Measurements from ENCODE around the gene MUS81. TPM values are rescaled to one million over a fixed set of nuclear protein-coding genes. Genes with fewer than 3 reads are reported as not detected.

Gene MUS81
- total and polyA plus RNA-seq, 7 donors = 28.0 to 55.3 (median 32.8) TPM

DNA sequence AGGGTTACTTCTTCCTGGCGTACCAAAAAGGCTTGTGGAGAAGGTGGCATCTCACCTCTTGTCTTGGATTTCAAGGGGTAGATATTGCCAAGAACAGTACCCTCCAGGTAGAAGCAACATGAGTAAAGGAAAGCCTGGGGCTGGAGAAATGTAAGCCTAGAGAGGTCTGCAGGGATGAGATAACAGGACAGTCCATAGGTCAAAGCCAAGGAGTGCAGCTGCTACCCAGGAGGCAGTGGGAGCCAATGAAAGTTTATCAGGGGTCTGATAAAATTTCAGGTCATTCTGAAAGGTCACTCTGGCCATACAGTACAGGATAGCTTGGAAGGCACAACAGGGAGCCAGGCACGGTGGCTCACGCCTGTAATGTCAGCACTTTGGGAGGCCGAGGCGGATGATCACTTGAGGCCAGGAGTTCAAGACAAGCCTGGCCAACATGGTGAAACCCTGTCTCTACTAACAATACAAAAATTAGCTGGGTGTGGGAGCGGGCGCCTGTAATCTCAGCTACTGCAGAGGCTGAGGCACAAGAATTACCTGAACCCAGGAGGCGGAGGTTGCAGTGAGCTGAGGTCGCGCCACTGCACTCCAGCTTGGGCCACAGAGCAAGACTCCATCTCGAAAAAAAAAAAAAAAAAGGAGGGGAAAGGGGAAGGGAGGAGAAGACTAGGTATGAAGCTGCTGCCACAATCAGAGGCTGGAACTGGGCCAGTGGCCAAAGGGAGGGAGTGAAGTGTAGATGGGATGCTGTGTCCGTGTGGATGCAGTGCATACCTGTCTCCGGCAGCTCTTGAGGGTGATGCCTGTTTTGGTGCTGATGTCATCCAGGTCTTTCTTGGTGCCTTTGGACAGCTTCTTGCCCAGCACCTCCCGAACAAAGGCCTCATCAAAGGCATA lies 26.8 kb downstream of the MUS81 start:
- Histone ChIP-seq H3K27me3 (ENCODE audit: insufficient read depth in 3 of 3, low read length in 2 of 3) (no peaks in the 10 kb centered on the region), H3K4me1 (peaks cover 22% of the 10 kb centered on the region)

DNA sequence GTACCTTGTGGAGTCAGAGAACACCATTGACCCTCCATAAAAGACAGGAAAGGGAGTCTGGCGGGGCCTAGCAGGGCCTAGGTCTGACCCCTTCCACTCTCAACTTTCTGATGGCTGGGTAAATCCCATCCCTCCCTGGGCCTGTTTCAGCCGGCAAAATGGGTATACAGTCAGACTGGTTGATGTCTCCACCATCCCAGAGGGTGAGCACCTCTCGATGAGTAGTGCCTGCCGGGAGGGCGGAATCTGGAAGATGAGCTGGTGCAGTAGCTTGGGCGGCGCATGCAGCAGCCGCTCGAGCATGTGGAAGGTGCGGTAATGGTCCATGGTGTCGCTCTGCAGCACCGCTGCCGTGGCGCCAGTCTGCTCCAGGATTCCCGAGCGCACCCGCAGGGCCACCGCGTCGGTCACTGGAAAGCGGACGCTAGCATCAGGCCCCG lies 27.5 kb downstream of the MUS81 start:
- ATAC-seq = no peak
- intact Hi-C loops (cut with DNase I) = loop anchor here (1.0 to 5.0 kb wide), 4 partner anchors 27 to 101 kb away; partner anchors contain the start of genes SART1 (in 2 of the 2), C11orf68 (in 1 of the 2), DRAP1 (in 1 of the 2) and MUS81 (in 1 of the 2)
- Histone ChIP-seq H3K9me3 (no peaks in the 10 kb centered on the region), H3K4me1 (peaks cover 26% of the 10 kb centered on the region), H3K27ac (peak overlapping the region; percentile 97), H3K27me3 (ENCODE audit: insufficient read depth in 3 of 3, low read length in 2 of 3) (no peaks in the 10 kb centered on the region), H3K36me3 (ENCODE audit: insufficient read depth in 1 of 2, low read depth in 1 of 2) (peaks cover 9 to 42% of the 10 kb centered on the region in 2 donors), H3K4me3 (peak overlapping the region; percentile 75)
- no peak for TF ChIP-seq CTCF (IDR thresholded peaks at IDR 0.05)
- DNase-seq = no peak
- 3 to 4% (median 3%) methylated on average over 20 to 23 of the region's 23 CpGs for WGBS, 3 donors

More for the DNA sequence above, 26.8 kb downstream of the MUS81 start:
- Histone ChIP-seq H3K27ac (peak overlapping the region; percentile 97), H3K36me3 (ENCODE audit: insufficient read depth in 1 of 2, low read depth in 1 of 2) (peaks cover 9 to 49% of the 10 kb centered on the region in 2 donors), H3K4me3 (peak overlapping the region; percentile 75), H3K9me3 (no peaks in the 10 kb centered on the region)
- no peak for TF ChIP-seq CTCF (IDR thresholded peaks at IDR 0.05)
- WGBS, 3 donors = 75 to 85% (median 78%) methylated on average over 14 of the region's 14 CpGs
- DNase-seq (no peak), ATAC-seq (no peak)
- intact Hi-C loops (cut with DNase I) = loop anchor here (2.0 to 5.0 kb wide), 3 partner anchors 26 to 102 kb away; partner anchors contain the start of genes SART1 (in 2 of the 2) and MUS81 (in 1 of the 2)

DNA sequence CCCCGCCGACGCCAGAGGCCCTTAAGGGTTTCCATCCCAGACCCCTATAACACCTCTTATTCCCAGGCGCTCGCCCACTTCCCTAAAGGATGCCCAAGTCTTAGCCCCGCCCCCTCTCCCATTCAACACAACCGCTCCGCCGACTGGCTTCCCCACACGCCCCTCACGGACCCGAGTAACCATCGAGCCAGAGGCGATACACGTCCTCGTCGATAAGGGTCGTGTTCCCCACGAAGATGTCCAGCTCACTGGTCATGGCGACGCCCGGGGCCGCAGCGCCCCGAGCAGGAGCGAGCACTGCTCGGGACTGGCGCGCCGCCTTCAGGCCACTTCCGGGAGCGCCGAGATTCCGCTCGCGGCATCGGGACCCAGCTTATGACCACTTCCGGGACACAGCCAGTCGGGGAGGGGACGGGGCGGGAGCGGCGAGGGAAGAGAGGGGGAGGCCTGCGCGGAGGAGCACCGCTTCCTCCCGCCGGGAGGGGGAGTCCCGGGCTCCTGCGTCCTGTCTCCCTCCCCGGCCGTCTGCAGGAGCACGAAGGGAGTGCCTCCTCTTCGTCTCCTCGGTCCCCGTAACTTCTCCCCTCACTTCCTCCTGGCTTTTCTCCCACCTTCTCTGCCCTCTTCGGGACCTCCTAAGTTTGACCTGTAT lies 28.1 kb downstream of the MUS81 start, which contains the start of gene FIBP:
Gene FIBP, minus strand, starts transcription at position 309 of the 652 bp plus-strand sequence. Its CDS starts 53 bp downstream, at position 256.
- intact Hi-C loops (cut with DNase I) = loop anchor here (1.0 to 5.0 kb wide), 2 partner anchors 31 to 74 kb away; partner anchors contain the start of genes SART1 (in 2 of the 2), C11orf68 (in 1 of the 2) and DRAP1 (in 1 of the 2)
- Histone ChIP-seq H3K27me3 (ENCODE audit: insufficient read depth in 3 of 3, low read length in 2 of 3) (no peaks in the 10 kb centered on the region), H3K9me3 (no peaks in the 10 kb centered on the region), H3K4me1 (peaks cover 26% of the 10 kb centered on the region), H3K36me3 (ENCODE audit: insufficient read depth in 1 of 2, low read depth in 1 of 2) (peaks cover 8 to 37% of the 10 kb centered on the region in 2 donors), H3K27ac (peak within 1 kb of the TSS; percentile 97), H3K4me3 (peak within 1 kb of the TSS; percentile 75)
- peak; percentile 82 to 86 (median 84) for ATAC-seq
- TF ChIP-seq CTCF (IDR thresholded peaks at IDR 0.05) = peak; percentile 73
- WGBS, 3 donors = 0% methylated on average over 42 to 57 of the region's 57 CpGs
- peak; percentile 98 to 99 for DNase-seq

DNA sequence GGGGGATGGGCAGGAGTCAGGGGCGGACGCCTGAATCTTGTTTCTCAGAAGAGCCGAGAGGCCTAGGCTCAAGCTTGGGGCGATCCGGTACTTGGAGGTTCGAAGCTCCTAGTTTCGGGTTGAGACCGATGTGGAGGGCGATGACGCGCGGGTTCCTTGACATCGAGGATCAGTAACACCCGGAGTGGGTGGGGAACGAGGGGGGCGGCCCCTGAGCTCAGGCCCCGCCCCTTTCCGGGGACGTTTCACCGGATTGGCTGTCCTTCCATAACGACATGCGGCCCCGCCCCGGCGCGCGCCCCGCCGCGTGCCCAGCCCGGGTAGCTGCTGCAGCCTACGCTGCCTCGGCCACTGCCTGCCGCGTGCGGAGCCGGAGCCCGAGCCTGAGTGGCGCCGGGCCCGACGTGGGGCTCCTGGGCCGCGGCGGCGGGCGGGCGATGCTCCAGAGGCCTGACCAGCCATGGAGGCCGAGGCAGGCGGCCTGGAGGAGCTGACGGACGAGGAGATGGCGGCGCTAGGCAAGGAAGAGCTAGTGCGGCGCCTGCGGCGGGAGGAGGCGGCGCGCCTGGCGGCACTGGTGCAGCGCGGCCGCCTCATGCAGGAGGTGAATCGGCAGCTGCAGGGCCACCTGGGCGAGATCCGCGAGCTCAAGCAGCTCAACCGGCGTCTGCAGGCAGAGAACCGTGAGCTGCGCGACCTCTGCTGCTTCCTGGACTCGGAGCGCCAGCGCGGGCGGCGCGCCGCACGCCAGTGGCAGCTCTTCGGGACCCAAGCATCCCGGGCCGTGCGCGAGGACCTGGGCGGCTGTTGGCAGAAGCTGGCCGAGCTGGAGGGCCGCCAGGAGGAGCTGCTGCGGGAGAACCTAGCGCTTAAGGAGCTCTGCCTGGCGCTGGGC lies 30.3 kb downstream of the MUS81 start, which contains the start of gene CCDC85B:
Gene CCDC85B, plus strand, starts transcription at position 350 of the 895 bp plus-strand sequence. Its CDS starts 111 bp downstream, at position 461.
- DNase-seq = peak; percentile 99
- peak within 1 kb of the TSS; percentile 97 for H3K27ac ChIP-seq
- no peak for TF ChIP-seq CTCF (IDR thresholded peaks at IDR 0.05)
- peaks cover 5 to 15% of the 10 kb centered on the region in 2 donors for H3K36me3 ChIP-seq (ENCODE audit: insufficient read depth in 1 of 2, low read depth in 1 of 2)
- peak; percentile 80 to 84 (median 80) for ATAC-seq
- H3K27me3 ChIP-seq (ENCODE audit: insufficient read depth in 3 of 3, low read length in 2 of 3) = no peaks in the 10 kb centered on the region
- intact Hi-C loops (cut with DNase I) = loop anchor here in 1 of 2 donors (2.0 kb wide), 1 partner anchor 26 kb away; no protein-coding TSS in a partner anchor
- H3K4me3 ChIP-seq = peak within 1 kb of the TSS; percentile 75
- 0 to 1% (median 1%) methylated on average over 62 to 94 of the region's 94 CpGs for WGBS, 3 donors
- no peaks in the 10 kb centered on the region for H3K9me3 ChIP-seq
- peaks cover 29% of the 10 kb centered on the region for H3K4me1 ChIP-seq
